IPS DF 4.7 (cell line): ENCODE measurements around the gene PPP2R5C.
"Not testable (repeated sequence)": the region's sequence is repeated elsewhere in the genome, so short reads cannot be mapped to it uniquely, and the experiment has no call there.

Experiments used
- DNase-seq: peaks from one replicate; pipeline ENCODE4 v3.0.0-alpha.2; 2013; ENCODE audit warnings: low spot score; ENCODE audit errors: extremely low read depth

Gene PPP2R5C

GRCh38 chr14:101761032-101761880 is at the start of gene PPP2R5C:
PPP2R5C (plus strand) TSS chr14:101761709; CDS start chr14:101761894, 185 bp downstream.
- DNase-seq: no peak

- not testable (repeated sequence) for DNase-seq
Measured at GRCh38 chr14:101711857-101712233, 49.7 kb upstream of the PPP2R5C start.

- DNase-seq: not testable (repeated sequence)
Measured at GRCh38 chr14:101712341-101712740, 49.2 kb upstream of the PPP2R5C start.

- DNase-seq: not testable (repeated sequence)
Measured at GRCh38 chr14:101713091-101713490, 48.4 kb upstream of the PPP2R5C start.

GRCh38 chr14:101713621-101714349 is 47.7 kb upstream of the PPP2R5C start:
- no peak for DNase-seq

- DNase-seq: no peak
Measured at GRCh38 chr14:101714394-101714793, 47.1 kb upstream of the PPP2R5C start.

GRCh38 chr14:101715210-101716076 is 46.1 kb upstream of the PPP2R5C start:
- no peak for DNase-seq

GRCh38 chr14:101716077-101716950 is 45.2 kb upstream of the PPP2R5C start:
- DNase-seq: no peak

GRCh38 chr14:101716956-101717662 is 44.4 kb upstream of the PPP2R5C start:
- no peak for DNase-seq

- no peak for DNase-seq
Measured at GRCh38 chr14:101717663-101718490, 43.6 kb upstream of the PPP2R5C start.

- no peak for DNase-seq
Measured at GRCh38 chr14:101719045-101719645, 42.4 kb upstream of the PPP2R5C start.

- DNase-seq: no peak
Measured at GRCh38 chr14:101719708-101720107, 41.8 kb upstream of the PPP2R5C start.

- DNase-seq: no peak
Measured at GRCh38 chr14:101721111-101721510, 40.4 kb upstream of the PPP2R5C start.

GRCh38 chr14:101721951-101722661 is 39.4 kb upstream of the PPP2R5C start:
- no peak for DNase-seq

GRCh38 chr14:101723061-101723595 is 38.4 kb upstream of the PPP2R5C start:
- DNase-seq: no peak

- DNase-seq: not testable (repeated sequence)
Measured at GRCh38 chr14:101725652-101726051, 35.9 kb upstream of the PPP2R5C start.

GRCh38 chr14:101726295-101726953 is 35.1 kb upstream of the PPP2R5C start:
- no peak for DNase-seq
